Gastrocnemius medialis (tissue), 4 donors: ENCODE results near the gene RCAN1. TPM values are rescaled to one million over a fixed set of nuclear protein-coding genes. Genes with fewer than 3 reads are reported as not detected.

ENCODE experiments used
- ATAC-seq, 2 donors: fragments of 150-250 bp; one replicate each; pipeline ENCODE4 v1.9.1; 2016
- DNase-seq, 2 donors: peaks; one replicate each; pipeline ENCODE4 v3.0.0-alpha.2; 2019
- H3K27ac ChIP-seq, 4 donors: fragments of 200-600 bp; sonication (generic); 1 replicate in 1 of 4; 2 replicates in 3 of 4; pipeline ENCODE4 v1.5.1; 2016 to 2018; ENCODE audit warnings: mild to moderate bottlenecking in 2 of 4, moderate library complexity in 1 of 4
- H3K27me3 ChIP-seq, 3 donors: fragments of 200-600 bp; sonication (generic) in 2 of 3; 1 replicate in 1 of 3; 2 replicates in 2 of 3; pipeline versions ENCODE4 v1.5.1 to v1.6.0; 2016 to 2019; ENCODE audit warnings: mild to moderate bottlenecking in 1 of 3, moderate library complexity in 1 of 3
- H3K36me3 ChIP-seq, 2 donors: fragments of 200-600 bp; sonication (generic) in 1 of 2; one replicate each; pipeline ENCODE4 v1.5.1; 2017 to 2018
- H3K4me1 ChIP-seq, 2 donors: fragments of 200-600 bp; sonication (generic) in 1 of 2; one replicate each; pipeline ENCODE4 v1.5.1; 2016 to 2017; ENCODE audit warnings: mild to moderate bottlenecking in 2 of 2
- H3K4me3 ChIP-seq, 4 donors: fragments of 200-600 bp; sonication (generic) in 3 of 4; 1 replicate in 1 of 4; 2 replicates in 3 of 4; pipeline ENCODE4 v1.5.1; 2016 to 2019; ENCODE audit warnings: mild to moderate bottlenecking in 2 of 4
- H3K9me3 ChIP-seq, 3 donors: fragments of 200-600 bp; sonication (generic) in 2 of 3; 1 replicate in 1 of 3; 2 replicates in 2 of 3; pipeline ENCODE4 v1.5.1; 2016 to 2019
- CTCF ChIP-seq, 5 experiments: fragments of 450-650 bp in 3 of 5; fragments of 200-600 bp in 2 of 5; sonication (generic) in 2 of 5; IDR thresholded peaks in 4 of 5; conservative IDR thresholded peaks in 1 of 5; 1 replicate in 4 of 5; 2 replicates in 1 of 5; pipeline ENCODE4 v1.5.1; 2016 to 2019; ENCODE audit warnings: antibody characterized with exemption in 5 of 5, mild to moderate bottlenecking in 3 of 5, moderate library complexity in 3 of 5
- POLR2A ChIP-seq, 2 donors: fragments of 450-650 bp; IDR thresholded peaks; one replicate each; pipeline ENCODE4 v1.6.1; 2017; ENCODE audit warnings: antibody characterized with exemption in 2 of 2, mild to moderate bottlenecking in 2 of 2, moderate library complexity in 2 of 2
- in situ Hi-C, 4 donors: fragments of 200-750 bp; cut with MboI; loops; one replicate each; pipeline versions ENCODE4 v1.15.0 to v1.8.0; 2017; ENCODE audit warnings: low sequenced_read_pairs in 4 of 4
- intact Hi-C: fragments of 100-400 bp; cut with DNase I; formaldehyde crosslinking; loops from one replicate; pipeline ENCODE4 v1.15.1; 2023; ENCODE audit warnings: low total_unique reads
- total RNA-seq, 4 donors: library from RNA; depleted of rRNA; stranded (reverse); fragments of >200 nt; gene quantifications; one replicate each; pipeline versions ENCODE4 v1.1.0 to v1.2.3, GENCODE V29; 2016

The RCAN1 gene
- total RNA-seq, 4 donors from 2014 or later: 21.7 to 37.9 (median 33.2) TPM

GRCh38 chr21:34621434-34622350, 6.8 kb upstream of the RCAN1 start:
- H3K4me3 ChIP-seq: no peak overlapping the region
- no peaks in the 10 kb centered on the region for H3K27me3 ChIP-seq
- no peak overlapping the region for H3K27ac ChIP-seq
- in situ Hi-C loops (loop anchor here in 2 of 4 donors (25.0 kb wide), 1 partner anchor 709 kb away; the partner anchor contains the start of gene ATP5PO (in 2 of the 2)), intact Hi-C loops (no loop called here)
- ATAC-seq (no peak), DNase-seq (no peak)
- TF ChIP-seq CTCF (IDR thresholded peaks at IDR 0.05 in 4 of 5, conservative IDR thresholded peaks at IDR 0.05 in 1 of 5) (no peak), POLR2A (IDR thresholded peaks at IDR 0.05) (no peak)
- no peaks in the 10 kb centered on the region for H3K9me3 ChIP-seq
- H3K4me1 ChIP-seq: peaks cover 9 to 23% of the 10 kb centered on the region in 2 donors
- H3K36me3 ChIP-seq: no peaks in the 10 kb centered on the region

- Histone ChIP-seq H3K4me3 (no peak overlapping the region), H3K36me3 (no peaks in the 10 kb centered on the region), H3K27me3 (no peaks in the 10 kb centered on the region), H3K9me3 (no peaks in the 10 kb centered on the region), H3K27ac (peak overlapping the region in 2 of 4 donors; percentile 20 to 44), H3K4me1 (peaks cover 9 to 27% of the 10 kb centered on the region in 2 donors)
- DNase-seq (no peak), ATAC-seq (peak in 1 of 2 donors; percentile 84)
- TF ChIP-seq CTCF (IDR thresholded peaks at IDR 0.05 in 4 of 5, conservative IDR thresholded peaks at IDR 0.05 in 1 of 5) (no peak), POLR2A (IDR thresholded peaks at IDR 0.05) (no peak)
- intact Hi-C loops: loop anchor here (10.0 kb wide), 4 partner anchors 65 to 1445 kb away; partner anchors contain the start of genes CRYZL1, ITSN1 and SETD4
- in situ Hi-C loops: loop anchor here in 2 of 4 donors (25.0 kb wide), 1 partner anchor 708 kb away; the partner anchor contains the start of gene ATP5PO (in 2 of the 2)
Observed at GRCh38 chr21:34619841-34620665, 5.1 kb upstream of the RCAN1 start.

GRCh38 chr21:34618941-34619340, 4.0 kb upstream of the RCAN1 start:
- H3K27ac ChIP-seq: no peak overlapping the region
- in situ Hi-C loops: loop anchor here in 2 of 4 donors (25.0 kb wide), 1 partner anchor 707 kb away; the partner anchor contains the start of gene ATP5PO (in 2 of the 2)

More at GRCh38 chr21:34618941-34619340, 4.0 kb upstream of the RCAN1 start:
- no peak overlapping the region for H3K4me3 ChIP-seq
- TF ChIP-seq CTCF (IDR thresholded peaks at IDR 0.05 in 4 of 5, conservative IDR thresholded peaks at IDR 0.05 in 1 of 5) (no peak), POLR2A (IDR thresholded peaks at IDR 0.05) (no peak)
- H3K4me1 ChIP-seq: peaks cover 12 to 30% of the 10 kb centered on the region in 2 donors
- no peaks in the 10 kb centered on the region for H3K36me3 ChIP-seq
- intact Hi-C loops: loop anchor here (10.0 kb wide), 4 partner anchors 66 to 1446 kb away; partner anchors contain the start of genes CRYZL1, ITSN1 and SETD4
- H3K27me3 ChIP-seq: no peaks in the 10 kb centered on the region
- ATAC-seq (no peak), DNase-seq (no peak)
- H3K9me3 ChIP-seq: no peaks in the 10 kb centered on the region
